HepG2 (cell line): ENCODE results near the gene DLL3. TPM values are rescaled to one million over a fixed set of nuclear protein-coding genes. Genes with fewer than 3 reads are reported as not detected.

Experiments used
- BHLHE40 ChIP-seq: IDR thresholded peaks from 2 replicates; pipeline ENCODE4 v1.6.1; 2011; ENCODE audit warnings: low read length, improper control_type of control experiment
- ESRRA ChIP-seq: sonication (generic); formaldehyde crosslinking; IDR thresholded peaks from 2 replicates; pipeline ENCODE4 v1.5.1; 2020; ENCODE audit warnings: mild to moderate bottlenecking, low read depth, missing genetic modification reagents
- GPN1 ChIP-seq: sonication (generic); formaldehyde crosslinking; IDR thresholded peaks from 2 replicates; pipeline ENCODE4 v1.5.1; 2020; ENCODE audit warnings: missing genetic modification reagents, borderline replicate concordance
- HCFC1 ChIP-seq: fragments of 150-350 bp; IDR thresholded peaks from 2 replicates; pipeline ENCODE4 v1.6.1; 2014; ENCODE audit warnings: low read depth, low read length
- HES4 ChIP-seq: sonication (generic); formaldehyde crosslinking; IDR thresholded peaks from 2 replicates; pipeline ENCODE4 v1.9.0; 2021; ENCODE audit warnings: mild to moderate bottlenecking, missing genetic modification reagents, borderline replicate concordance
- LRRFIP1 ChIP-seq: sonication (generic); formaldehyde crosslinking; conservative IDR thresholded peaks from 2 replicates; pipeline ENCODE4 v1.4.0; 2020; ENCODE audit warnings: missing genetic modification reagents
- MAZ ChIP-seq, 2 experiments: sonication (generic) in 1 of 2; formaldehyde crosslinking in 1 of 2; IDR thresholded peaks; 2 replicates each; pipeline versions ENCODE4 v1.5.0 to v1.6.1; 2012 to 2020; ENCODE audit warnings: low read depth in 2 of 2, mild to moderate bottlenecking in 2 of 2, borderline replicate concordance in 1 of 2, improper control_type of control experiment in 1 of 2, low read length in 1 of 2, missing genetic modification reagents in 1 of 2, moderate library complexity in 1 of 2
- MED8 ChIP-seq: sonication (generic); formaldehyde crosslinking; IDR thresholded peaks from 2 replicates; pipeline ENCODE4 v1.8.1; 2023; ENCODE audit warnings: mild to moderate bottlenecking, missing genetic modification reagents; ENCODE audit not compliant: insufficient replicate concordance
- NFIB ChIP-seq: sonication (generic); formaldehyde crosslinking; IDR thresholded peaks from 2 replicates; pipeline ENCODE4 v1.9.0; 2021; ENCODE audit warnings: missing genetic modification reagents, mild to moderate bottlenecking, borderline replicate concordance
- TAF15 ChIP-seq: fragments of 200-400 bp; formaldehyde crosslinking; IDR thresholded peaks from one replicate; pipeline ENCODE4 v1.6.1; 2018; ENCODE audit warnings: mild to moderate bottlenecking, low read depth, low read length; ENCODE audit not compliant: poor library complexity, severe bottlenecking
- TERF1 ChIP-seq: sonication (generic); formaldehyde crosslinking; IDR thresholded peaks from 2 replicates; pipeline ENCODE4 v1.8.0; 2022; ENCODE audit warnings: mild to moderate bottlenecking, missing genetic modification reagents, moderate library complexity
- ZBTB42 ChIP-seq: sonication (generic); formaldehyde crosslinking; IDR thresholded peaks from 2 replicates; pipeline ENCODE4 v1.5.0; 2020; ENCODE audit warnings: mild to moderate bottlenecking, missing genetic modification reagents
- ZFP1 ChIP-seq: IDR thresholded peaks from 2 replicates; pipeline ENCODE4 v1.6.1; 2016
- ZNF547 ChIP-seq: sonication (generic); formaldehyde crosslinking; IDR thresholded peaks from 2 replicates; pipeline ENCODE4 v1.5.1; 2020; ENCODE audit warnings: mild to moderate bottlenecking, missing genetic modification reagents
- ZNF772 ChIP-seq: sonication (generic); formaldehyde crosslinking; IDR thresholded peaks from 2 replicates; pipeline ENCODE4 v1.5.0; 2020; ENCODE audit warnings: mild to moderate bottlenecking, missing genetic modification reagents
- ZUFSP ChIP-seq: sonication (generic); formaldehyde crosslinking; IDR thresholded peaks from 2 replicates; pipeline ENCODE4 v1.9.0; 2021; ENCODE audit warnings: missing genetic modification reagents, mild to moderate bottlenecking, borderline replicate concordance
- polyA plus RNA-seq, 8 experiments: library from polyadenylated mRNA; depleted of rRNA in 3 of 8; stranded (reverse) in 7 of 8; unstranded in 1 of 8; fragments of >200 nt; fragmentation: Illumina TruSeq in 4 of 8; extraction: Trizol in 4 of 8; gene quantifications; 2 replicates each; pipeline versions ENCODE4 v1.2.1 to v1.2.3, GENCODE V29; 2011 to 2016; ENCODE audit warnings: low read depth in 4 of 8, missing spikeins in 1 of 8, mixed read lengths in 1 of 8; ENCODE audit not compliant: insufficient read depth in 1 of 8
- total RNA-seq, 5 experiments: library from RNA; depleted of rRNA; stranded (reverse); fragments of >200 nt; fragmentation: Illumina TruSeq; extraction: Trizol; gene quantifications; 2 replicates each; pipeline ENCODE4 v1.2.3, GENCODE V29; 2016; ENCODE audit warnings: low read depth in 1 of 5
- TF ChIP-seq, protein P1 (sequence below): sonication (generic); formaldehyde crosslinking; IDR thresholded peaks from 2 replicates; pipeline ENCODE4 v1.5.1; 2020; ENCODE audit warnings: mild to moderate bottlenecking, missing genetic modification reagents, borderline replicate concordance

The DLL3 gene
- total and polyA plus RNA-seq, 2 of the 13 experiments (the other 11 are each of a cell fraction or from before 2014, with no cell fraction given) = 0.35 to 0.55 TPM

DNA sequence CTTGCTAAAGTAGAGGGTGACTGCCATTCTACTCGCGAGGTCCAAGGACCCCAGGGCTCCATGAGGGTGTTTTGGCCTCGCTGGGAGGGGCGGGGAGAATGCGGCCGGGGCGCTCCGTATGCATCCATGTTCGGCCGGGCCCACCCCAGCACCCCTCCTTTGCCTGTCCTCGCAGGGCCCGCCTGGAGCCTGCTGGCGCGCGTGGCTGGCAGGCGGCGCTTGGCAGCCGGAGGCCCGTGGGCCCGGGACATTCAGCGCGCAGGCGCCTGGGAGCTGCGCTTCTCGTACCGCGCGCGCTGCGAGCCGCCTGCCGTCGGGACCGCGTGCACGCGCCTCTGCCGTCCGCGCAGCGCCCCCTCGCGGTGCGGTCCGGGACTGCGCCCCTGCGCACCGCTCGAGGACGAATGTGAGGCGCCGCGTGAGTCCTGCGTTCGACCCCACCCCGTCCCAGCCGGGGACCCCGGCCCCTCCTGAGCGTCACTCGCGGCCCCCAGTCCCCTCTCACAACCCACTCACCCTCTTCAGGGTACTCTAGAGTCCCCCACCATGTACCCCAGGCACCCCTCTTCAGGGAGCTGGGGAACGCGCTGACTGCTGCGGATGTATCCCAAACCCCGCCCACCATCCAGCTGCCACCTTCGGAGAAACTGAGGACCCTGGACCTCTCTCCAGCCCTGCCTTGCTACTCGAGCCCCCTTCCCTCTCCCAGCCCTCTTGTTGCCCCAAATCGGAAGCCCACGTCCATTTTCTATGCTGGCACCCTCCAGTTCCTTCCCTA lies 4.1 kb downstream of the DLL3 start (continued):
- no peak for TF ChIP-seq MAZ (IDR thresholded peaks at IDR 0.05; ENCODE audit: borderline replicate concordance, low read depth, low read length)
- peak; percentile 88; the same call in 1 of the 2 replicates for TF ChIP-seq MAZ (CRISPR knock-in tag; IDR thresholded peaks at IDR 0.05; ENCODE audit: low read depth)
- TF ChIP-seq TERF1 (CRISPR knock-in tag) = peak; percentile 98
- no peak for TF ChIP-seq ZFP1 (CRISPR knock-in tag)
- TF ChIP-seq HES4 (CRISPR knock-in tag) = peak; percentile 99
- TF ChIP-seq HCFC1 = no peak
- TF ChIP-seq TAF15 = no peak
- TF ChIP-seq ESRRA (CRISPR knock-in tag) = peak; percentile 88
- 0 out of 2 replicates have a peak, but pooled peaks have one; percentile 59 for TF ChIP-seq BHLHE40
- peak; percentile 84 for TF ChIP-seq ZNF772
- peak; percentile 78; the same call in 1 of the 2 replicates for TF ChIP-seq GPN1 (CRISPR knock-in tag)
- peak; percentile 95; the same call in 1 of the 2 replicates for TF ChIP-seq ZBTB42
- TF ChIP-seq, protein P1, sequence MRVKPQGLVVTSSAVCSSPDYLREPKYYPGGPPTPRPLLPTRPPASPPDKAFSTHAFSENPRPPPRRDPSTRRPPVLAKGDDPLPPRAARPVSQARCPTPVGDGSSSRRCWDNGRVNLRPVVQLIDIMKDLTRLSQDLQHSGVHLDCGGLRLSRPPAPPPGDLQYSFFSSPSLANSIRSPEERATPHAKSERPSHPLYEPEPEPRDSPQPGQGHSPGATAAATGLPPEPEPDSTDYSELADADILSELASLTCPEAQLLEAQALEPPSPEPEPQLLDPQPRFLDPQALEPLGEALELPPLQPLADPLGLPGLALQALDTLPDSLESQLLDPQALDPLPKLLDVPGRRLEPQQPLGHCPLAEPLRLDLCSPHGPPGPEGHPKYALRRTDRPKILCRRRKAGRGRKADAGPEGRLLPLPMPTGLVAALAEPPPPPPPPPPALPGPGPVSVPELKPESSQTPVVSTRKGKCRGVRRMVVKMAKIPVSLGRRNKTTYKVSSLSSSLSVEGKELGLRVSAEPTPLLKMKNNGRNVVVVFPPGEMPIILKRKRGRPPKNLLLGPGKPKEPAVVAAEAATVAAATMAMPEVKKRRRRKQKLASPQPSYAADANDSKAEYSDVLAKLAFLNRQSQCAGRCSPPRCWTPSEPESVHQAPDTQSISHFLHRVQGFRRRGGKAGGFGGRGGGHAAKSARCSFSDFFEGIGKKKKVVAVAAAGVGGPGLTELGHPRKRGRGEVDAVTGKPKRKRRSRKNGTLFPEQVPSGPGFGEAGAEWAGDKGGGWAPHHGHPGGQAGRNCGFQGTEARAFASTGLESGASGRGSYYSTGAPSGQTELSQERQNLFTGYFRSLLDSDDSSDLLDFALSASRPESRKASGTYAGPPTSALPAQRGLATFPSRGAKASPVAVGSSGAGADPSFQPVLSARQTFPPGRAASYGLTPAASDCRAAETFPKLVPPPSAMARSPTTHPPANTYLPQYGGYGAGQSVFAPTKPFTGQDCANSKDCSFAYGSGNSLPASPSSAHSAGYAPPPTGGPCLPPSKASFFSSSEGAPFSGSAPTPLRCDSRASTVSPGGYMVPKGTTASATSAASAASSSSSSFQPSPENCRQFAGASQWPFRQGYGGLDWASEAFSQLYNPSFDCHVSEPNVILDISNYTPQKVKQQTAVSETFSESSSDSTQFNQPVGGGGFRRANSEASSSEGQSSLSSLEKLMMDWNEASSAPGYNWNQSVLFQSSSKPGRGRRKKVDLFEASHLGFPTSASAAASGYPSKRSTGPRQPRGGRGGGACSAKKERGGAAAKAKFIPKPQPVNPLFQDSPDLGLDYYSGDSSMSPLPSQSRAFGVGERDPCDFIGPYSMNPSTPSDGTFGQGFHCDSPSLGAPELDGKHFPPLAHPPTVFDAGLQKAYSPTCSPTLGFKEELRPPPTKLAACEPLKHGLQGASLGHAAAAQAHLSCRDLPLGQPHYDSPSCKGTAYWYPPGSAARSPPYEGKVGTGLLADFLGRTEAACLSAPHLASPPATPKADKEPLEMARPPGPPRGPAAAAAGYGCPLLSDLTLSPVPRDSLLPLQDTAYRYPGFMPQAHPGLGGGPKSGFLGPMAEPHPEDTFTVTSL (CRISPR knock-in tag) = peak; percentile 18; the same call in 1 of the 2 replicates
- TF ChIP-seq LRRFIP1 (CRISPR knock-in tag) = no peak; the same call in 1 of the 2 replicates
- peak; percentile 100 for TF ChIP-seq ZNF547 (CRISPR knock-in tag)
- no peak for TF ChIP-seq ZUFSP
- TF ChIP-seq NFIB (CRISPR knock-in tag) = peak; percentile 94
- peak; percentile 51 for TF ChIP-seq MED8 (CRISPR knock-in tag)
